NOMO-1 treated with DMSO at 0.1 percent for 48 hours (cell line): ENCODE results near the gene PTPRN2.
"Not testable (repeated sequence)": the region's sequence is repeated elsewhere in the genome, so short reads cannot be mapped to it uniquely, and the experiment has no call there.

ENCODE experiments used
- DNase-seq: peaks from one replicate; lab custom pipeline; 2025; ENCODE audit not compliant: unreplicated experiment; lab: John Stamatoyannopoulos, UW

Gene PTPRN2

DNA sequence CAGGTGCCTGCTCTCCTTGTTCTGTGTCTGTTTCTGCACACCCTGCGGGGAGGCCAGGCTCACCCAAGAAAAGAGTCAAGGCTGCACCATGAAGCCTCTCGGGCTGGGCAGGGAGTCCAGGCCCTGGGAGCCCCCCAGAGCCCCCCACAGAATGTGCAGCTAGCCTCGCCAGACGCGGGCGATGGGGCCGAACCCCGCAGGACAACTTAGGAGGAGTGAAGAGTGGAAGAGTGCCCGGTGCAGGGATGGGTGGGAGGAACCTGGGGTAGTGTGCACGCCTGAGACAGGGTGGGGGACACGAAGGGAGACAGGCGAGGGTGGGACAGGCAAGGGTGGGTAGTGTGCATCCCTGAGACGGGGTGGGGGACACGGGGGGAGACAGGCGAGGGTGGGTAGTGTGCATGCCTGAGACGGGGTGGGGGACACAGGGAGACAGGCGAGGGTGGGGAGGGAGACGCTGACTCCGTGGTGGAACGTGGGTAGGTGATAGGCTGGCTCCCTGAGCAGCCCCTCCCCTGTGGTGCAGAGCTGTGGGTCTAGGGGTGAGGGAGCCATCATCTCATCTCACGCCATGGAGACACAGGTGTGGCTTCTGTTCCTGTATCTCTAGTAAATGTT, 635.5 kb downstream of the PTPRN2 start:
- no peak for DNase-seq

DNA sequence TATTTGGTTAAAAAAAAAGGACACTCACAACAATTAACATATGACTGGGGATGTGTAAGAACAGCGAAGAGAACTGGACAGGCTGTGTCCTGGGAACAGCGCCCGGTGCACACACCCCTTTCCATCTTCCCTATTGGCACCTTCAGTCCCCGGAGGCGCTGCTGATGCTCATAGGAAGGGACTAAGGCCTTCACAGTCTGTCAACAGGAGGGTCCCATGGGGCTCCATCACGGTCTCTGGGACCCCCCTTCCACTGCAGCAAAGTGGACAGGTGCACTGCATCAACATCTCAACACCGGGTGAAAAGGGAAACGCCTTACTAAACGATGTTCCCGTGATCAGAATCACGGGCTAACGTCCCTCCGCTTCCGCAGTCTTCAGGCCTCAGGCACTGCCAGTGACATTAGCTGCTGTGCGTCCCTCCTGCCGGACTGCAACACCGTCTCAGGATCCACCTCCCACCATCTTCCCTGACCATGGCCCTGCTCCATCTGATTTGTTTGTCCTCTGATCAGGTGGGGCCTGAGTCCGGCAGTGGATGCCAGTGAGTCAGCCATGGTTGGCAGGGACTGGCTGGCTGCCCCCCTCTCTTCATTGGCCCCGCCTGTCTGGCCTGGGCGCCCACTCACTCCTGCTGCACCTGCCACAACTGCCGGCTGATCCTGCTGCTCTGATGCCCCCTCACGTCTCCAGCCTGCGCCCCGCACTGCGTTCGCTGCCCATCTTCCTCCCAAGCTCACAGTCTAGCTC, 636.1 kb downstream of the PTPRN2 start:
- no peak for DNase-seq

DNA sequence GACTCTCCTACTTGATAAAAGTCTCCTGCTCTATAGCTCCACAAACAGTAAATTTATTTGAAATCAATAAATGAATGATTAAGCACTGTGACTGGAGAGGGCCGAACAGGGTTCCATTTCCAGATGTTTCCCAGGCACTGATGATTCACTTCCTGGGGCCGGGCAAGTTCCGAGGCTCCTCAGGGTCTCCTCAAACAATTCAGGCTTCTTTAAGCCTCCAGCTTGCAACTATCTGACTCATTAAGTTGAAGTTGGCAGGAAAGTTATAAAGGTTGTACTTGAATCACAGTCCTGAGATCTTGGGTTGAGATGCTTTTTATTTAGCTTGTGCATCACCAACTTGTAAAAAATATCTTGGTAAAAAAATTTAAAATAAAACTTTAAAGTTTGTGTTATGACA, 637.9 kb downstream of the PTPRN2 start:
- DNase-seq, result no peak

DNA sequence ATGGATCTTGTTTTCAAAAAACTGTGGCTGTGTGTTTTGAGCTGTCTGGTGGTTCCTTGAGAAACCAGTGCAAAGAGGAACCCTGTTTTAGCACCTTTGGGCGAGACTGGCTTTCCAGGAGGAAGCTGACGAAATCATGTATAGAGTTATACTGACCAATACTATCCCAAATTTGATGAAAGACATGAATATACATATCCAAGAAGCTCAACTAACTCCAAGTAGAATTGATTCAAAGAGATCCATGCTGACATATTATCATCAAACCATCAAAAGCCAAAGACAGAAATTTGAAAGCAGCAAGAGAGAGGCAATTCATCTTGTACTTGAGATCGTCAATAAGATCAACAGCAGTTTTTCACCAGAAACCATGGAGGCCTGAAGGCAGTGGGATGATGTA, 640.1 kb downstream of the PTPRN2 start:
- DNase-seq, result no peak

DNA sequence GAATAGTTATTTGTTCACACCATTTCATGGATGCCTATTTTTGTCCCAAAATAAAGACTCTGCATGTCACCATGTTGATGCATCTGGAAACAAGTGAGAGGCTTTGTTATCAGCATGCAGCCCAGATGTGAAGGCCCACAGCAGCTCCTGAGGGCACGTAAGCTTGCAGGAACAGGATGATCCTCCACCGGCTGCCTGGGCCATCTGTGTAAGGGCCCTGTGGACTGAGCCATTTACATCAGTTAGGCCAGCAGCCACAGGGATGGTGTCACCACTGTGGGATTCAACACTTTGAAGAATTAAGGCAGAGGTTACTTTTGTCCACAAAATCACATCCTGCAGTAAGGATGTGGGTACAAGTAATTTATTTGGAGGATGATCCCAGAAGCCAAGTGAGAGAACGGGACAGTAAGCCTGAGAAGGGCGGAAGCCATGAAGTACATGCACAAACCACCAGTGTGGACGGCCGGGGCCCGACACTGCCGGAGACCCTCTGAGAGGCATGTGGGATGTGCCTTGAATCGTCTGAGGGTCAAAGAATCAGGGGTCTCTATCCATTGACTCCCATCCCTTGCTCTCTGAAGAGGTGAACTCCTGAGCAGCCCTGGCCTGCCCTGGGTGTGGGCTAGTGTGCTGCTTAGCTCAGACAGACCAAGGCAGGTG, 641.1 kb downstream of the PTPRN2 start:
- DNase-seq, result no peak

DNA sequence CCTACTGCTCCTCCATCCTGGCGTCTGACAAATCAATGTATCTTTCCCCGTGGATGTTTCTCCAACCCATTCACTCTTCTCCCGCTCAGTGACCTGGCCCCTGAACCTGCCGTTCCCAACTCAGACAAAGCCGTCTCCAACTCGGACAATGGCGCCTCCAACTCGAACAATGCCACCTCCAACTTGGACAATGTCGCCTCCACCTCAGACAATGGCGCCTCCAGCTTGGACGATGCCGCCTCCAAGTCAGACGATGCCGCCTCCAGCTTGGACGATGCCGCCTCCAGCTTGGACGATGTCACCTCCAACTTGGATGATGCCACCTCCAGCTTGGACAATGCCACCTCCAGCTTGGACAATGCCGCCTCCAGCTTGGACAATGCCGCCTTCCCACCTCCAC, 642.2 kb downstream of the PTPRN2 start:
- no peak for DNase-seq

DNA sequence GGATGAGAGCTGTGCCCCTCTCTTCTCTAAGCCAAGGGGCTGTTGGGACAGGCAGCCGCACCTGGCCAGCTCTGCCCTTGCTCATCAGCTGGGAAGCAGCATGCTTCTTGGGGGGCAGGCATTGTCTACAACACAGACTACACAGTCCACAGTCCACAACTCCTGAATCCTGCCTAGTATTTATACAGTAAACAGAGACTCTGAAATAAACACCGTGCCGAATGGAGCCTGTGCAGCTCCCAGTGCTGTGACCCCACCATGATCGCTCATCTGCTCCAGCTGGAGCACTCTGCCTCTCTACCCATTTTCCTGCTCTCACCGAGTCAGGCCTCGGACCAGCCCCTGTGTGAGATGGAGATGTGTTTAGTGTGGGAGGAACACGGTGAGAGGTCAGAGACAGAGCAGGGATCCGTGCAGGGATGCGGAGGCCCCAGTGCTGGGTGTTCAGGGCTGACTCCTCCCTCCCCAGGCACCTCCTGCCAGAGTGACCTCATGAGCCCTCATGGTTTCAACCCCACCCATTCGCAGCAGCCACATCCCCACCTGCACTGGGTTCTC, 642.8 kb downstream of the PTPRN2 start:
- DNase-seq, result no peak

DNA sequence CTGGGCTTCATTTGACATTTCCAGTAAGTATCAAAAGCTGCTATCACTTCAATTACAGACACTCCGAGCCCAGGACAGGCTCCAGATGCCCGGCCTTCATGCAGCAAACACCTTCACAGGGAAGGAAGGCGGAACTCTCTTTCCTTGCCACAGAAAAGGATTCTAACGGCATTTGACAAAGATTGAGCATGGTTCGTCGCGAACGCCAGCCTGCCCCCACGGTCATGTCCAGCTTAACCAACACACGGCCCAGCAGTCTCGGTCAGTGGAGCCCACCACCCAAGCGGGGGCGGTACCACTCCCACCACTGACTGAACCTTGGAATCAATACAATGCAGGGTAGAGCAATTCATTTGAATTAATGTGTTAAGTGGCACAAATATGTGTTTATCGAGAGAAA, 643.6 kb downstream of the PTPRN2 start:
- no peak for DNase-seq

DNA sequence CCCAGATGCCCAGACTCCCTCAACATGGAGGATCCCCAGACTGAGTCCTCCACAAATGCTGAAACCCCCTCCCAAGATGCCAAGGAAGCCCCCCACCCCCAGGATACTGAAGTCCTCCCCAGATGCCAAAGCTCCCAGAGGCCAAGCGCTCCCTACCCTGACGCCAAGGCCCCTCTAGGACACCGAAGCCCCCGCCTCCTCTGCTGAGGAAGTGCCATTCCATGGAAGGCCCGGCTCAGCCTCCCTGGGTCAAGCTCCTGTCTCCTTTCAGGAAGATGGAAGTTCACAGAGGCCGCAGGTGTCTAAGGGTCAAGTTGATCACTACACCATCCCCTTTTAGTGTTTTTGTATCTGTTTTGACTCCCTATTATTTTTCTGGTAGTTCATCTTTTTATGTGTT, 644.1 kb downstream of the PTPRN2 start:
- no peak for DNase-seq

DNA sequence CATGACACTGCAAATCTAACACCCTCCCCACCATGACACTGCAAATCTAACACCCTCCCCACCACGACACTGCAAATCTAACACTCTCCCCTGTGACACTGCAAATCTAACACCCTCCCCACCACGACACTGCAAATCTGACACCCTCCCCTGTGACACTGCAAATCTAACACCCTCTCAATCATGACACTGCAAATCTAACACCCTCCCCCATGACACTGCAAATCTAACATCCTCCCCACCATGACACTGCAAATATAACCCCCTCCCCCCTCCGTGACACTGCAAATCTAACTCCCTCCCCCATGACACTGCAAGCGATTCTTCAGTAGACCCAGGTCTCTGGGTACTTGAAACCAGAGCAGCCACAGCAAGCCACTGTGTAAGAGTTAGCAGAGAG, 646.4 kb downstream of the PTPRN2 start:
- no peak for DNase-seq

DNA sequence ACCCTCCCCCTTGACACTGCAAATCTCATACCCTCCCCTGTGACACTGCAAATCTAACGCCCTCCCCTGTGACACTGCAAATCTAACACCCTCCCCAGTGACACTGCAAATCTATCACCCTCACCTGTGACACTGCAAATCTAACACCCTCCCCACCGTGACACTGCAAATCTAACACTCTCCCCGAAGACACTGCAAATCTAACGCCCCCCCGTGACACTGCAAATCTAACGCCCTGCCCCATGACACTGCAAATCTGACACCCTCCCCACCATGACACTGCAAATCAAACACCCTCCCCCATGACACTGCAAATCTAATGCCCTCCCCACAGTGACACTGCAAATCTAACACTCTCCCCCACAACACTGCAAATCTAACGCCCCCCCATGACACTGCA, 647.1 kb downstream of the PTPRN2 start:
- DNase-seq, result no peak

DNA sequence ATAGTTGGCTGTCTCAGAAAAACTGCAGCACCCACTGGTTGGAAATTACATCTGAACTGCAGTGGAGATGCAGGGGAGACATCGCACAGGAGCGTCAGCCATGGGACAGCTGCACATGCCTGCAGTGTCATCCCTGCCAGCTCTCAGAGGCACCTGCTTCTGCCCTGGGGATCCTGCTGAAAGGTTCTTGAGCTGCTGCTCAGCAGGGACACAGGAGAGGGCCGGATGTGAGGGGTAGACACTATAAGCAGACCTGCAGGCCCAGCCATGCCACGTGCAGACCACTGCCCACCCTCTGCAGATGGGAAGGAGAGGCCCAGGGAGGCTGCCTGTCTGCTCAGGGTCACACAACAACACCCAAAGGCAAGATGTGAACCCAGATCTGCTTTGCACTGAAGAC, 649.4 kb downstream of the PTPRN2 start:
- DNase-seq, result no peak

DNA sequence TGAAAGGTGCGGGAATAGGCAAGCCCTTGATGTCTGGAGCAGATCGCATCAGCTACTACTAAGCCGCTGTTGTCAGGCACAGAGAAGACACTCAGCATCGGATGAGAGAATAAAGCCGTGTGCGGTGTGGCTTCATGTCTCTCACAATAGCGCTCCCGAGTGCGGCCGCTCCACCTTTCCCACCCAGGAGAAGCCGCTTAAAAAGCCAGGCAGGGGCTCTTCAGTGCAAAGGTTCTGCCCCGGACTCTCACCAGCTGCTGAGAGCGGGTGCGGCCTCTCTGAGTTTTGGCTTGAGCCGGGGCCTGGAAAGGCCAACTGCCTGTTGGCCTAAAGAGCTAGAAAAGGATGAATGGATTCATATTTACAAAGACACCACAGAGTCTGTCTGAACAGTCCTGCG, 650.2 kb downstream of the PTPRN2 start:
- no peak for DNase-seq

DNA sequence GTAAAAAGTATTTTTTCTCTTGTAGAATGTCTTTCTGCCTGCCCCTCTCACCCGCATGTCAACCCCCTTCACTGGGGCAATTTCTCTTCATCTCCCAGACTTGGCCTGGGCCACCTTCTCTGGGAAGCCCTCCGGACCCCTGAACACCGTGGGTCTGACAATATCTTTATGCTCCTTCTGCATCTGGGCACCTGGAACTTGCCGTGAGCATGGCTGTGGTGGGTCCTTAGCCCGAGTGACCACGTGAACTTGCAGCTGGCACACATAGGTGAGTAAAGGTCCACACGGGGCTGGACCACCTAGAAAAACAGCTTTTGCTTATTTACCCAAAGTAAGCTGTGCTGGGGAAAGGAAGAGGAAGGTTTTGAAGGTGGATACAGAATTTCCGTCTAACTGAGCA, 650.6 kb downstream of the PTPRN2 start:
- no peak for DNase-seq

DNA sequence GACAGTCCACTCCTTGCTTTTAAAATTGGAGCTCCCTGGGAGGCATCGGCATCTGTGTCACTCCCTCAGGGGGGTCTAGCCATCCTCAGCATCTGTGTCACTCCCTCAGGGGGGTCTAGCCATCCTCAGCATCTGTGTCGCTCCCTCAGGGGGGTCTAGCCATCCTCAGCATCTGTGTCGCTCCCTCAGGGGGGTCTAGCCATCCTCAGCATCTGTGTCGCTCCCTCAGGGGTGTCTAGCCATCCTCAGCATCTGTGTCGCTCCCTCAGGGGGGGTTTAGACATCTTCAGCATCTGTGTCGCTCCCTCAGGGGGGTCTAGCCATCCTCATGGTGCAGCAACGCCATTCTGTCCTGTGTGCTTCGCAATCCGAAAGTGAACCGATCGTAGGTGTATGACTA, 651.9 kb downstream of the PTPRN2 start:
- DNase-seq, result not testable (repeated sequence)

DNA sequence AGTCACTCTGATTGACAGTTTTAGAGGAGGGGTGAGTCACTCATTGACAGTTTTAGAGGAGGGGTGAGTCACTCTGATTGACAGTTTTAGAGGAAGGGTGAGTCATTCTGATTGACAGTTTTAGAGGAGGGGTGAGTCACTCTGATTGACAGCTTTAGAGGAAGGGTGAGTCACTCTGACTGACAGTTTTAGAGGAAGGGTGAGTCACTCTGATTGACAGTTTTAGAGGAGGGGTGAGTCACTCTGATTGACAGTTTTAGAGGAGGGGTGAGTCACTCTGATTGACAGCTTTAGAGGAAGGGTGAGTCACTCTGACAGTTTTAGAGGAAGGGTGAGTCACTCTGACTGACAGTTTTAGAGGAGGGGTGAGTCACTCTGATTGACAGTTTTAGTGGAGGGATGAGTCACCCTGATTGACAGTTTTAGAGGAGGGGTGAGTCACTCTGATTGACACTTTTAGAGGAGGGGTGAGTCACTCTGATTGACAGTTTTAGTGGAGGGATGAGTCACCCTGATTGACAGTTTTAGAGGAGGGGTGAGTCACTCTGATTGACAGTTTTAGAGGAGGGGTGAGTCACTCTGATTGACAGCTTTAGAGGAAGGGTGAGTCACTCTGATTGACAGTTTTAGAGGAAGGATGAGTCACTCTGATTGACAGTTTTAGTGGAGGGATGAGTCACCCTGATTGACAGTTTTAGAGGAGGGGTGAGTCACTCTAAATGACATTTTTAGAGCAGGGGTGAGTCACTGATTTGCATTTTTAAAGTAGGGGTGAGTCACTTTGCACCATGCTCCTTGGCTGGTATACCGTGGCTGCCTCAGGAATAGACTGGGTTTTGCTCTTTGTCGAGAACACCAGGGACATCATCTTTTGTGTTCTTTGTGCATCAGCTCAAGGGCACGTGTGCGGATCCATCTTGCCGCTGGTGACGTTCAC, 654.1 kb downstream of the PTPRN2 start:
- DNase-seq, result not testable (repeated sequence)

DNA sequence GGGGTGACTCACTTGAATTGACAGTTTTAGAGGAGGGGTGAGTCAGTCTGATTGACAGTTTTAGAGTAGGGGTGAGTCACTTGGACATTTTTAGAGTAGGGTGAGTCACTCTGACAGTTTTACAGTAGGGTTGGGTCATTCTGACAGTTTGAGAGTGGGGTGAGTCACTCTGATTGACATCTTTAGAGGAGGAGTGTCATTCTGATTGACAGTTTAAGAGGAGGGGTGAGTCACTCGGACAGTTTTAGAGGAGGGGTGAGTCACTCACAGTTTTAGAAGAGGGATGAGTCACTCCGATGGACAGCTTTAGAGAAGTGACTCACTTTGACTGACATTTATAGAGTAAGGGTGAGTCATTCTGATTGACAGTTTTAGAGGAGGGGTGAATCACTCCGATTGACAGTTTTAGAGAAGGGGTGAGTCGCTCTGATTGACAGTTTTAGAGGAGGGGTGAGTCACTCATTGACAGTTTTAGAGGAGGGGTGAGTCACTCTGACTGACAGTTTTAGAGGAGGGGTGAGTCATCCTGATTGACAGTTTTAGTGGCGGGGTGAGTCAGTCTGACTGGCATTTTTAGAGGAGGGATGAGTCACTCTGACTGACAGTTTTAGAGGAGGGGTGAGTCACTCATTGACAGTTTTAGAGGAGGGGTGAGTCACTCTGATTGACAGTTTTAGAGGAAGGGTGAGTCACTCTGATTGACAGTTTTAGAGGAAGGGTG, 655.0 kb downstream of the PTPRN2 start:
- DNase-seq, result no peak

DNA sequence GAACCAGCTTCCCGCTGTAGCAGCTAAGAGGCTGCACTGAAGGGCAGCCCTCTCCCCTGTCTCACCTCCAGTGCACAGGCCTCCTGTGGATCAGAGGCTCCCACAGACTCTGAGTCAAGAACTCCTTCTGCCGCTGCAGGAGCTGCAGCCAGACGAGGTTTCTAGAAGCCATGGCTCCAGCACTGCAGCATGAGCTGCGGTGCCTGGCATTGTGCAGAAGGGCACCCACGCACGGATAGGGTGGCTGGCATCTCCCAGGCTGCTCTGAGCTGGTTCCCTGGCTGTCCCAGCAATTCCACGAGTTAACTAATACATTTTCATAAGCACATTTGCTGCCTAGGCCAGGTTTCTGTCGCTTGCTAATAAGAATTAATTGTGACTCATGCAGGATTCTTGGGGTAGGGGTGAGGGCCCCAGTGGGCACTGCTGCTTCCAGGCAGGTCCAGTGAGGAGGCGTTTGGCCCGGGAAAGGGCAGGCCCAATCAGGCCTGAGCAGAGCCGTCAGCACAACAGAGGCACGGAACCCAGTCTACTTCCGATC, 656.6 kb downstream of the PTPRN2 start:
- DNase-seq, result no peak

DNA sequence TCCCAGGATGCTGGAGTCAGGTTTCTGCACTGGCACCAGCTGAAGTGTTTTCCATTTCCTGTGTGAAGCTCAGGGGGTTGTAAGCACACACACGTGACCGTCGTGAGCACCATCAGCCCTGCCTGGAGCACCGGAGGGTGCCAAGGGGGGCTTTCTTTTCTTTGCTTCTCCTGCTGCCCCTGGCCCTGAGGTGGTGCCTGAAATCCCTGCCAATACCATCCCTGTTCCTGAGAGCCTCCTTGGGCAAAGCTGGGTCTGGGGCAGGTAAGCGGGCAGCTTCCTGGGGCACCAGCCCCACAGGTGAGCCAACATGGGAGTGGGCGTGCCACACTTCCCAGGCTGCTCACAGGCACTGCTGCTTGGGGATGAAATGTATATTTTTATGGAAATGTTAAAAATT, 657.2 kb downstream of the PTPRN2 start:
- no peak for DNase-seq

DNA sequence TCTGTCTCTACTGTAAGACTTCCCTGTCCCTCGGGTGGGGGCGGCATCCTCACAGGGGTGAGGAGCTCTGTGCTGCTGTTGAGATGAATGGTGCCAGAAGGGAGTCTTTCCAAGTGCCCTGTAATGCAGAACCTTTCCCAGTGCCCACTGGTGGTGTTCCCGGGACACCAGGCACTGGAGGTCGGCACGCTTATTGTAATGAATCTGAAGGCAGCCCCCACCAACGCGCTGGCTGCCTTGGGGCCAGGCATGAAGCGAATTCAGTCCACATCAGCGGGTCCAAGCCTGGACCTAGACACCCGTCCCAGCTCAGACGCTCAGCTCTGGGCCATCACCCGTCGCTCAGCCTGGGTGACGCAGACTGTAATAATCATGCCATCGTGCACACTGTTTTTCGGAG, 658.0 kb downstream of the PTPRN2 start:
- no peak for DNase-seq
